H1 (cell line): ENCODE data around the gene MTFR1L. TPM values are rescaled to one million over a fixed set of nuclear protein-coding genes. Genes with fewer than 3 reads are reported as not detected.

ENCODE experiments used
- ATF2 ChIP-seq: IDR thresholded peaks from 2 replicates; pipeline ENCODE4 v1.6.1; 2012; ENCODE audit warnings: low read length, inconsistent platforms
- BRCA1 ChIP-seq: IDR thresholded peaks from 2 replicates; pipeline ENCODE4 v1.6.1; 2012; ENCODE audit warnings: low read depth, low read length, improper control_type of control experiment
- CEBPB ChIP-seq: IDR thresholded peaks from 2 replicates; pipeline ENCODE4 v1.6.1; 2012; ENCODE audit warnings: low read depth, low read length
- E2F6 ChIP-seq: IDR thresholded peaks from 2 replicates; pipeline ENCODE4 v1.6.1; 2012; ENCODE audit warnings: inconsistent platforms
- GABPA ChIP-seq: IDR thresholded peaks from 2 replicates; pipeline ENCODE4 v1.6.1; 2011; ENCODE audit warnings: mild to moderate bottlenecking, low read length, moderate library complexity, borderline replicate concordance; ENCODE audit not compliant: insufficient read depth
- PHF8 ChIP-seq: fragments of 200-600 bp; sonication (generic); conservative IDR thresholded peaks from 2 replicates; pipeline ENCODE4 v1.7.1; 2012; ENCODE audit warnings: low read depth, mild to moderate bottlenecking, inconsistent platforms, low read length, moderate library complexity
- SP4 ChIP-seq: IDR thresholded peaks from 2 replicates; pipeline ENCODE4 v1.6.1; 2012; ENCODE audit warnings: low read length, inconsistent platforms
- SRF ChIP-seq: IDR thresholded peaks from 2 replicates; pipeline ENCODE4 v1.6.1; 2011; ENCODE audit warnings: mild to moderate bottlenecking, low read depth, low read length, moderate library complexity
- TAF7 ChIP-seq: optimal IDR thresholded peaks from 2 replicates; pipeline ENCODE3; 2011; ENCODE audit warnings: low read depth, mild to moderate bottlenecking, inconsistent platforms, low read length, moderate library complexity, borderline replicate concordance
- TBP ChIP-seq: IDR thresholded peaks from 2 replicates; pipeline ENCODE4 v1.6.1; 2011; ENCODE audit warnings: low read depth, low read length, improper control_type of control experiment
- polyA plus RNA-seq, 7 experiments: library from polyadenylated mRNA; depleted of rRNA in 3 of 7; stranded (reverse) in 5 of 7; unstranded in 2 of 7; fragments of >200 nt in 5 of 7; fragments of 200-250 nt in 2 of 7; gene quantifications; 1 replicate in 5 of 7; 2 replicates in 1 of 7; 4 replicates in 1 of 7; pipeline versions ENCODE4 v1.2.1 to v1.2.3, GENCODE V29; 2011 to 2013; ENCODE audit warnings: missing spikeins in 2 of 7, mixed read lengths in 2 of 7
- total RNA-seq: library from RNA; stranded (reverse); fragmentation: NEBNext Ultra II Directional; extraction: Animal tissue kit (Norgen Biotek cat#: 25700); gene quantifications from 2 replicates; pipeline ENCODE4 v1.2.1, GENCODE V29; 2021
- TF ChIP-seq, protein P1 (sequence below): IDR thresholded peaks from 2 replicates; pipeline ENCODE4 v1.6.1; 2012; ENCODE audit warnings: inconsistent platforms

Gene MTFR1L
- total and polyA plus RNA-seq, 2 of the 8 experiments (the other 6 are each of a cell fraction or from before 2014, with no cell fraction given), result 20.8 to 23.1 TPM

DNA sequence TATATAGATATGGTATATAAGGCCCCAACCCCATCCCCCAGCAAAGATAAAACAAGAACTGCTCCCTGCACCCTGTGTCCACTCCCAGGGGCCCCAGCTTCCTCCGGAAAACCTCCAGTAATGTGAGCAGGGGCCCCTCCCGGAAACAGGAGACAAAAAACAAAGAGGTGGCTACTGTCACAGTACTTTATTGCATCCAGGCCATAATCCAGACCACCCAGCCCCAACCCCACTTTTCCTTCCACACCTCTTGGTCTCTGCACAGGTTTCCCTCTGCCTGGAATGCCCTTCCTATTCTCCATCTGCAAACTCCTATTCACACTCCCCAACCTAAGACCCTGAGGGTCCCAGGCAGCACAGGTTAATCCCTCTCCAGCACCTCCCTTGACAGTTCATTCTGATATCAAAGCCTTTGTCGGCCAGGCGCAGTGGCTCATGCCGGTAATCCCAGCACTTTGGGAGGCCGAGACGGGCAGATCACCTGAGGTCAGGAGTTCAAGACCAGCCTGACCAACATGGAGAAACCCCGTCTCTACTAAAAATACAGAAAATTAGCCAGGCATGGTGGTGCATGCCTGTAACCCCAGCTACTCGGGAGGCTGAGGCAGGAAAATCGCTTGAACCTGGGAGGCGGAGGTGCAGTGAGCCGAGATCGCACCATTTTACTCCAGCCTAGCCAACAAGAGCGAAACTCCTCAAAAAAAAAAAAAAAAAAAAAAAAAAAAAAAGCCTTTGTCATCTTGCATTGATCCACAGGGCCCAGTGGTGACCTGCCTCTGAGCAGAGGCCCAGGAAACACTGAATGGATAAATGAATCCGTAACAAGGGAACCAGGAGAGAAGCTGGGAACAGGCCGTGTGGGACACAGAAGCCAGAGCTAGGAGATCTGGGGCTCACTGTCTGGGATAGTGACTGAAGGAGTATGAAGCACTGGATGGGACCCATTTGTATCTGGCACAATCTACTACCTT is 41.8 kb downstream of the MTFR1L start (continued):
- TF ChIP-seq GABPA (no peak), PHF8 (no peak), CEBPB (no peak), SRF (no peak), E2F6 (no peak), ATF2 (no peak), TBP (no peak), TAF7 (no peak), BRCA1 (no peak), SP4 (no peak)
- TF ChIP-seq, protein P1, sequence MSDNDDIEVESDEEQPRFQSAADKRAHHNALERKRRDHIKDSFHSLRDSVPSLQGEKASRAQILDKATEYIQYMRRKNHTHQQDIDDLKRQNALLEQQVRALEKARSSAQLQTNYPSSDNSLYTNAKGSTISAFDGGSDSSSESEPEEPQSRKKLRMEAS, result no peak
